ENCODE data around the gene CEMIP.

GRCh38 chr15:80822256-80822655 is 43.1 kb downstream of the CEMIP start:
- TF ChIP-seq POLR2A (IDR thresholded peaks at IDR 0.05) = no peak
- TF ChIP-seq, protein P1, sequence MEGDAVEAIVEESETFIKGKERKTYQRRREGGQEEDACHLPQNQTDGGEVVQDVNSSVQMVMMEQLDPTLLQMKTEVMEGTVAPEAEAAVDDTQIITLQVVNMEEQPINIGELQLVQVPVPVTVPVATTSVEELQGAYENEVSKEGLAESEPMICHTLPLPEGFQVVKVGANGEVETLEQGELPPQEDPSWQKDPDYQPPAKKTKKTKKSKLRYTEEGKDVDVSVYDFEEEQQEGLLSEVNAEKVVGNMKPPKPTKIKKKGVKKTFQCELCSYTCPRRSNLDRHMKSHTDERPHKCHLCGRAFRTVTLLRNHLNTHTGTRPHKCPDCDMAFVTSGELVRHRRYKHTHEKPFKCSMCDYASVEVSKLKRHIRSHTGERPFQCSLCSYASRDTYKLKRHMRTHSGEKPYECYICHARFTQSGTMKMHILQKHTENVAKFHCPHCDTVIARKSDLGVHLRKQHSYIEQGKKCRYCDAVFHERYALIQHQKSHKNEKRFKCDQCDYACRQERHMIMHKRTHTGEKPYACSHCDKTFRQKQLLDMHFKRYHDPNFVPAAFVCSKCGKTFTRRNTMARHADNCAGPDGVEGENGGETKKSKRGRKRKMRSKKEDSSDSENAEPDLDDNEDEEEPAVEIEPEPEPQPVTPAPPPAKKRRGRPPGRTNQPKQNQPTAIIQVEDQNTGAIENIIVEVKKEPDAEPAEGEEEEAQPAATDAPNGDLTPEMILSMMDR (IDR thresholded peaks at IDR 0.05) = no peak

Measured in adrenal gland (tissue), 5 donors.